ENCODE data around the gene ME1. TPM values are rescaled to one million over a fixed set of nuclear protein-coding genes. Genes with fewer than 3 reads are reported as not detected.
"Not testable (repeated sequence)": the region's sequence is repeated elsewhere in the genome, so short reads cannot be mapped to it uniquely, and the experiment has no call there.

The ME1 gene
- total RNA-seq, 1 donor from 2014 or later, result 7.6 TPM

- DNase-seq (ENCODE audit: low read depth in 2 of 2), result no peak
Measured at GRCh38 chr6:83192456-83192855, 238.4 kb downstream of the ME1 start.

GRCh38 chr6:83191974-83192373 lies 238.9 kb downstream of the ME1 start:
- not testable (repeated sequence) for DNase-seq (ENCODE audit: low read depth in 2 of 2)

GRCh38 chr6:83190626-83191025 lies 240.2 kb downstream of the ME1 start:
- no peak for DNase-seq (ENCODE audit: low read depth in 2 of 2)

DNA sequence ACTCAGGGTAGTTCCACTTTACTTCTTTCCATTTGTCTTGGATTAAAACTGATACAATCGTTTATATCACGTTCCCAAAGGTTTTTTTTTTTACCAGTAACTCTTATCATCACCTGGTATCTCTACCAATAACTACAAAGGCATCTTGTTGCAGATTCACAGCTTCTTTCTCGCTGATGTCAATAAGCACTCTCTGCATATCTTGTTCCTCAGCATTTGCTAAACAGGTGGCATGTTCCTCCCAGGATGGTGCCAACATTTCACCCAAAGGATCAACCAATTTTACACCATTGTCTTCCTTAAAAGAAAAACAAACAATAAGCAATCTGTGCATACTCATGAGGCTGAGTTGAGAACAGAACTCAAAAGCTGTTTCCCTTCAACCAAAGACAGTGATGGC lies 242.3 kb downstream of the ME1 start:
- DNase-seq (ENCODE audit: low read depth in 2 of 2), result no peak

DNA sequence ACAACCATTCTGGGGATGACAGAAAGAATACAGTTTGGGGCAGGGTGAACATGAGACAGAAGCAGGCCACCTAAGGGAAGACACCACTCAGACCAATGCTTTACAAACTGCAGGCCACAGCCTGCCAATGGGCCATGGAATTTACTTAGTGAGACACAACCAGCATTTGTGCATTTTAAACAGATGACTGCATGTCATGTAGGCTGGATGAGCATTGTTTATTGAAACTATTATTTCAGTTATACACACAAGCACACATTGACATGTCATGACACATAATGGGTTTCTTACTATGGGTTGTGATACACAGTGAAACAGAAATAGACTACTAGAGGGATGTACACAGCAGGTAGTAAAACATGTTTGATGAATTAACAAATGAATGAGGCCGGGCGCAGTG lies 245.8 kb downstream of the ME1 start:
- DNase-seq (ENCODE audit: low read depth in 2 of 2), result no peak

GRCh38 chr6:83183082-83183828 lies 247.6 kb downstream of the ME1 start:
- peak in 1 of 2 donors; percentile 24 for DNase-seq (ENCODE audit: low read depth in 2 of 2)

DNA sequence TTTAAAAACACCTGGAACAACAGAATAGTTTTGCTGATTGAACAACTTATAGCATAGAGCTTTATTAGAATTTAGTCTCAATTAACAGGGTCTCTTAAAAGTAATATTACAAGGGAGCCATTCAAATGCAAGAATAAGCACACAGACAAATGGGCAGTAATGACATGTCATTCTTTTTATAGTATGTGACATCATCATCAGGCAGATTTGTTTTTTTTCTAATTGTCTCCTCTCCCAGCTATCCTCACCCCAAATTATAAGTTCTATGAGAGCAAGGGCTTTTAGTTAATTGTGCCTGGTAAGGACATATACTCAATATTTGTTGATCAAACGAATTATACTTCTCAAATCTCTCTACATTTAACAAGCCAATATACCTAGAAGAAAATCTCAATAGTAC lies 248.7 kb downstream of the ME1 start:
- no peak for DNase-seq (ENCODE audit: low read depth in 2 of 2)

DNA sequence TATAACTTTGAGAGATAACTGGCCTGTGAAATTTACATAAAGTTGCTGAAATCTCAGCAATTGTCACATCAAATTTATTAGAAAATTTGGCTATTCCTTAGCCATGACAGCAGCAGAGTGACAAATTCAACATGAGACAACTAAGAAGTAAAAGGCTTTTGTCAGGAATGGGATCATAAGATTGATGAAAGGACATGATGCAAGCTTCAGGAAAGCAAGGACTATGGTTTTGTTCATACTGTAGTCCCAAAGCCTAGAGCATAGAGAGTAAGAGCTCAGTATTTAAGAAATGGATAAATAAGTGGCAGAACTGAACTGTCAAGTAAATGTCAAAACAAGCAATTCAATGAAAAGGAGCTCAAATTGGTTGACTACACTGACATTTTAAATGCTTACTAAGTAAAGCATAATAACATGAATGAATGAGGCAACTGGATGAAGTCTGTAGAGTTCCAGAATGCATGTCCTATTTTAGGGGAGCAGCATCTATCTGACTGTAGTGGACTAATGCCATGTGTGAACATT lies 250.4 kb downstream of the ME1 start:
- no peak for DNase-seq (ENCODE audit: low read depth in 2 of 2)

DNA sequence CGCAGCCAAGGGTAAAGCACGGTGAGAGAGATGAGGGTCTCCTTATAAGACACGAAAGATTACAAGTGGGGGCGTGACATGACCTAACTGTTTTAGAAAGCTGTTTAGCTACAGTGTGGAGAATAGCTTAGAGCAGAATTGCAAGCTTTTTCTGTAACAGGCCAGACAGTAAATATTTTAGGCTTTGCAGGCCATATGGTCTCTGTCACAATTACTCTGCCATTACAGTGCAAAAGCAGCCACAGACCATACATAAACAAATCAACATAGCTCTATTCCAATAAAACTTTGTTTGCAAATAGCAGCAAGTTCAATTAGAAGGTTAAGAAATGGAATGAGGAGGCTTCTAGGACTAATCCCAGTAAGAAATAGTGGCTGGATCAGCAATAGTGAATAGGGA lies 254.6 kb downstream of the ME1 start:
- DNase-seq (ENCODE audit: low read depth in 2 of 2), result no peak

DNA sequence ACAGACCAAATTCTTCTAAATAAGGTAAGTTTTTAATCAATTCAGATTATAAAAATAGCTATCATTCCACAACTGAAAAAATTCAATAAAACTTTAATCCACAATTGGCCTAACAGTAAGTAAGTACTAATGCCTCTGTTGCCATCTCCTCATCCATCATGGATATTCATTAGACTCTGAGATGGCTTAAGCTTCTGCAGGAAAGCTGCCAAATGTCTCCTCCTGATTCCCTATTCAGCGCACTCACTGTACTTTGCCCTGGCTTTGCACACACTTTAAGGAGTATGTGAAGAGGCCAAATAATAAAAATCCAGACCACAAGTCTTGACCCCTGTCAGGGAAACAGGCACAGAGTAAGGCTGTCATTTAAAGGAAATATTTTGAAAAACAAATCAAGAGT lies 261.3 kb downstream of the ME1 start:
- DNase-seq (ENCODE audit: low read depth in 2 of 2), result no peak

DNA sequence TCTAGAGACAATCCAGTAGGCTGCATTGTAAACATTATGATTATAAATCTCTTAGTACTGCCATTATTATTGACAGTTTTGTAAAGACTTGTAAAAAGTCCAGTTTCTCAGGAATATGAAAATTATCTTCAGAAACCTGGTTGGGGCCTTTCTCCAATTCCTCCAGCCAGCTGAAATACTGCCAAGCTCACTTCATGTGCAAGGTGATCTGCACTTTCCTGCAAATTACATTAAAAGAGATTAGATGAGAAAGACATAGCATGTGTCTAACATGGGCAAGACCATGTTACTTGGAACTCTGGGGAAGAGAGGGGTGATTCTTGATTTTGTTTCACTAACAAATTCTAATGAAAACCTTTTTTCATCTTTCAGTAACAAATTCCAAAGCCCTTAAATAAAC lies 261.7 kb downstream of the ME1 start:
- DNase-seq (ENCODE audit: low read depth in 2 of 2), result no peak

DNA sequence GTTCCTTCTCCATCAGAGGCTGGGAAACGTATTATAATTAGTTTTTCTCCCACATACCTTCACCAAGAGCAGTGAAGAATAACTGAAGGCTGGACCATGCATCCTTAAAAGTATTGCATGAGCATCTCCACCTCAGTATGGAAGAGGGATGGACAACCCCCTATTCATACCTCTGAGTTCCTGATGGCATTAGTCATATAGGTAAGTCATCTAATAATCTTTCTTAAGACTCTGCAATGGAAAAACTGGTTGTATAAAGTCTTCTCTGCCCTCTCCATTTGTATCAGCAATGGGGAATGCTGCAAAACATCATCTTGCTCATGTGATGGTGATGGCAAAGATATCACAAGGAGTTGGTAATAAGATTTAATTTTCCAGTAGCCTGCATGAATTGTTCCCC lies 262.3 kb downstream of the ME1 start:
- DNase-seq (ENCODE audit: low read depth in 2 of 2), result no peak

DNA sequence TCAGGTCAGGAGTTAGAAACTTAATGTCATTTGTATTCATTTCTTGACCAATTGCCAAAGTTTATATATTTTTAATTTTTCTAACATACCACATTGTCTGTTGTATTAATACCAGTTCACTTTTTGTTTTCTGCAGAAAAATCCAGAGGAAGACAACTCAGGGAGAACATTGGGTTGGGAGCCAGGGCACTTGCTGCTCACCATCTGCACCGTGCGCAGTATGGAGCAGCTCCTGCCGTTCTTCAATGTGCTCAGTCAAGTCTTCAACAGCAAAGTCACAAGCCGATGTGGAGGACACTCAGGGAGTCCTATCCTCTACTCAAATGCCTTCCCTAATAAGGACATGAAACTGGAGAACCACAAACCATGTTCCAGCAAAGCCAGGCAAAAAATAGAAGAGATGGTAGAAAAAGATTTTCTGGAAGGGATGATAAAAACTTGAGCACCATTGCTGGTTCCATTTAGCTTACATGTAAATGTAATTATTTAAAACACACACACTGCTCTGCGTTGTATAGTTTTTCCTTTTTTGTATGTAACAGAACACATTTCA lies 263.0 kb downstream of the ME1 start:
- DNase-seq (ENCODE audit: low read depth in 2 of 2), result no peak

Other genes with a start within 250 kb of the ME1 start
- gene PGM3, start 237.8 kb downstream of the ME1 start, total RNA-seq, result 57.6 and 77.8 TPM in 2 replicates
- 2.4 and 3.2 TPM in 2 replicates for gene RWDD2A, start 237.7 kb downstream of the ME1 start, total RNA-seq
- not detected in 2 replicates for gene PRSS35, start 81.5 kb upstream of the ME1 start, total RNA-seq

Data from dermis microvascular lymphatic vessel endothelial cell (primary cell).